NCI-H2171 treated with DMSO at 0.1 percent for 48 hours (cell line): ENCODE results near the gene FAM184B.
"Not testable (repeated sequence)": the region's sequence is repeated elsewhere in the genome, so short reads cannot be mapped to it uniquely, and the experiment has no call there.

Experiments used
- DNase-seq: peaks from one replicate; lab custom pipeline; 2025; lab: John Stamatoyannopoulos, UW

Gene FAM184B

GRCh38 chr4:17682222-17682566 lies 99.2 kb downstream of the FAM184B start:
- DNase-seq = no peak

- DNase-seq = no peak
Observed at GRCh38 chr4:17681281-17682221, 99.9 kb downstream of the FAM184B start.

- no peak for DNase-seq
Observed at GRCh38 chr4:17680559-17681280, 100.7 kb downstream of the FAM184B start.

- DNase-seq = no peak
Observed at GRCh38 chr4:17670423-17670822, 111.0 kb downstream of the FAM184B start.

- no peak for DNase-seq
Observed at GRCh38 chr4:17667653-17668201, 113.7 kb downstream of the FAM184B start.

GRCh38 chr4:17667253-17667652 lies 114.2 kb downstream of the FAM184B start:
- DNase-seq = no peak

- no peak for DNase-seq
Observed at GRCh38 chr4:17665852-17666251, 115.6 kb downstream of the FAM184B start.

GRCh38 chr4:17665346-17665745 lies 116.1 kb downstream of the FAM184B start:
- DNase-seq = no peak

- no peak for DNase-seq
Observed at GRCh38 chr4:17664755-17665154, 116.7 kb downstream of the FAM184B start.

GRCh38 chr4:17662694-17663093 lies 118.7 kb downstream of the FAM184B start:
- no peak for DNase-seq

GRCh38 chr4:17659196-17659595 lies 122.2 kb downstream of the FAM184B start:
- not testable (repeated sequence) for DNase-seq

- no peak for DNase-seq
Observed at GRCh38 chr4:17657849-17658248, 123.6 kb downstream of the FAM184B start.

- DNase-seq = no peak
Observed at GRCh38 chr4:17657090-17657489, 124.3 kb downstream of the FAM184B start.

- DNase-seq = peak; percentile 11
Observed at GRCh38 chr4:17654701-17655100, 126.7 kb downstream of the FAM184B start.

- DNase-seq = no peak
Observed at GRCh38 chr4:17650406-17650805, 131.0 kb downstream of the FAM184B start.

- no peak for DNase-seq
Observed at GRCh38 chr4:17647927-17648326, 133.5 kb downstream of the FAM184B start.

- no peak for DNase-seq
Observed at GRCh38 chr4:17647176-17647806, 134.1 kb downstream of the FAM184B start.

GRCh38 chr4:17646693-17647092 lies 134.7 kb downstream of the FAM184B start:
- no peak for DNase-seq

- DNase-seq = no peak
Observed at GRCh38 chr4:17642398-17642783, 139.0 kb downstream of the FAM184B start.

- DNase-seq = no peak
Observed at GRCh38 chr4:17639136-17639535, 142.3 kb downstream of the FAM184B start.

GRCh38 chr4:17636696-17637622 lies 144.5 kb downstream of the FAM184B start:
- peak; percentile 52 for DNase-seq
